Central memory CD8-positive, alpha-beta T cell (primary cell): ENCODE results near the gene CHCHD5.
A peak's percentile ranks its signal among the peaks of the same experiment; 100 is the strongest.

ENCODE experiments used
- ATAC-seq: fragments of 150-1000 bp; cut with Tn5 transposase; replicated peaks from 2 replicates; pipeline ENCODE4 v1.10.0; 2022; ENCODE audit warnings: mild to moderate bottlenecking, moderate FRiP score, moderate number of reproducible peaks; ENCODE audit not compliant: poor library complexity, severe bottlenecking; ENCODE audit errors: extremely low read depth
- DNase-seq, 2 donors: peaks; one replicate each; pipeline ENCODE4 v3.0.0; 2021; ENCODE audit warnings: low spot score in 2 of 2
- H3K27ac Mint-ChIP-seq: one replicate; pipeline ENCODE4 v1.8.0; 2022; ENCODE audit warnings: low read depth, mild to moderate bottlenecking, moderate library complexity, mixed read lengths
- H3K27me3 Mint-ChIP-seq: one replicate; pipeline ENCODE4 v1.8.0; 2022; ENCODE audit warnings: mixed read lengths
- H3K36me3 Mint-ChIP-seq: one replicate; pipeline ENCODE4 v1.8.0; 2022; ENCODE audit warnings: mild to moderate bottlenecking, moderate library complexity, mixed read lengths; ENCODE audit not compliant: insufficient read depth
- H3K4me1 Mint-ChIP-seq: one replicate; pipeline ENCODE4 v1.8.0; 2022; ENCODE audit warnings: mixed read lengths
- H3K4me3 Mint-ChIP-seq: one replicate; pipeline ENCODE4 v1.8.0; 2022; ENCODE audit warnings: mild to moderate bottlenecking, moderate library complexity, mixed read lengths
- H3K9me3 Mint-ChIP-seq: one replicate; pipeline ENCODE4 v1.8.0; 2022; ENCODE audit warnings: mixed read lengths

The CHCHD5 gene

DNA sequence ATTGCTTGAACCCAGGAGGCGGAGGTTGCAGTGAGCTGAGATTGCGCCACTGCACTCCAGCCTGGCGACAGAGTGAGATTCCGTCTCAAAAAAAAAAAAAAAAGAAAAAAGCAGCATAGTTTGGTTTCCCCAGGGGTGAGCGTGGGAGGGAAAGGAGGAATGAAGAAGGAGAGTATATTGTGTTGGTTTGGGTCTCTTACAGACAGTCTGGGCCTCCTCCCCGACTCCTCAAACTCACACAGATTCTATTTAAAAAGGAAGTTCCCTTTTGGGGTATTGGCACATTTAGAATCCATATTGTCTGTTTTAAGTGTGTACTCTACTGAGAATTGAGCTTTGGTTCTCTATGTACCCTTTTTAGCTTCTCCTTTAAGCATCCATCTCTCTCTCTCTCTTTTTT lies 34.0 kb downstream of the CHCHD5 start:
- ATAC-seq (no peak), DNase-seq (no peak)
- H3K36me3 Mint-ChIP-seq, result no peaks in the 10 kb centered on the region
- no peak overlapping the region for H3K4me3 Mint-ChIP-seq
- no peaks in the 10 kb centered on the region for H3K27me3 Mint-ChIP-seq
- no peaks in the 10 kb centered on the region for H3K4me1 Mint-ChIP-seq
- H3K9me3 Mint-ChIP-seq, result no peaks in the 10 kb centered on the region
- H3K27ac Mint-ChIP-seq, result no peak overlapping the region

- Mint-ChIP-seq H3K36me3 (peaks cover 3% of the 10 kb centered on the region), H3K4me1 (peaks cover 29% of the 10 kb centered on the region), H3K27ac (no peak overlapping the region), H3K4me3 (no peak overlapping the region), H3K9me3 (no peaks in the 10 kb centered on the region), H3K27me3 (no peaks in the 10 kb centered on the region)
- DNase-seq (no peak), ATAC-seq (no peak)
Measured at GRCh38 chr2:112621790-112622527, 37.5 kb downstream of the CHCHD5 start.

GRCh38 chr2:112622528-112622849 lies 38.1 kb downstream of the CHCHD5 start:
- Mint-ChIP-seq H3K27me3 (no peaks in the 10 kb centered on the region), H3K4me1 (peaks cover 34% of the 10 kb centered on the region), H3K9me3 (no peaks in the 10 kb centered on the region), H3K4me3 (no peak overlapping the region), H3K36me3 (peaks cover 3% of the 10 kb centered on the region), H3K27ac (no peak overlapping the region)
- no peak for DNase-seq
- no peak for ATAC-seq

GRCh38 chr2:112623913-112624777 lies 39.7 kb downstream of the CHCHD5 start:
- H3K4me3 Mint-ChIP-seq, result peak overlapping the region; percentile 27
- ATAC-seq (peak; percentile 80), DNase-seq (peak; percentile 33 to 46)
- H3K36me3 Mint-ChIP-seq, result peaks cover 5% of the 10 kb centered on the region
- H3K27ac Mint-ChIP-seq, result peak overlapping the region; percentile 78
- H3K4me1 Mint-ChIP-seq, result peaks cover 43% of the 10 kb centered on the region
- H3K27me3 Mint-ChIP-seq, result no peaks in the 10 kb centered on the region
- no peaks in the 10 kb centered on the region for H3K9me3 Mint-ChIP-seq

DNA sequence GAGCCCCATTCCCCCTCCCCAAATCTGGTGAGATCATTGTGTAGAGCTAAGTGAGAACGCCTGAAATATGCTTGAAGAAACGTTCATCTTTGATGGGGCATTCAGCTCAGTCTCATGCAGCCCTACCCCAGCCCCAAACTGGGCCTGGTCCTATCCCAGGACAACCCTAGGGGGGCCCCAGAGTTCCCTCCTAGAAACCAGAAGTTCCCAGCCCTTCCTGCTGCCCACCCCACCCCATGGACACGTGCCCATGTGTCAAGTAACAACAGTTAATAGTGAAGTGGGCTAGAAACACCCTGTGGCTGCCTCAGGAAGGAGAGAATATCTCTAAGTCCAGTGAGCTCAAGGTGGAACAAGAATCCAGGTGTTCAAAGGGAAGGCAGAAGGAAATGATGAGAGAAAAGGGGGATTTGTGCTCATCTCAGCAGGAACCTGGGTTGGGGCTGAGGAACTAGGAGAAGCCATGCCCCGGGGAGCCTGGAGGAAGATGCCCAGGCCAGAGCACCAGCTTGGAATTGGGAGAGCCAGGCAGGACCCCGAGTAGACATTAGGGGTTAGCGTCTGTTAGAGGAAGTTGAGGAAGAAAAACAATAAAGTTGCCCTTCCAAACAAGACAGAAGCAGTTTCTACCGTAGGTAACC lies 41.2 kb downstream of the CHCHD5 start:
- no peaks in the 10 kb centered on the region for H3K9me3 Mint-ChIP-seq
- ATAC-seq (no peak), DNase-seq (no peak)
- H3K36me3 Mint-ChIP-seq, result peaks cover 6% of the 10 kb centered on the region
- H3K27me3 Mint-ChIP-seq, result no peaks in the 10 kb centered on the region
- no peak overlapping the region for H3K27ac Mint-ChIP-seq
- peaks cover 58% of the 10 kb centered on the region for H3K4me1 Mint-ChIP-seq
- H3K4me3 Mint-ChIP-seq, result peak overlapping the region; percentile 49

DNA sequence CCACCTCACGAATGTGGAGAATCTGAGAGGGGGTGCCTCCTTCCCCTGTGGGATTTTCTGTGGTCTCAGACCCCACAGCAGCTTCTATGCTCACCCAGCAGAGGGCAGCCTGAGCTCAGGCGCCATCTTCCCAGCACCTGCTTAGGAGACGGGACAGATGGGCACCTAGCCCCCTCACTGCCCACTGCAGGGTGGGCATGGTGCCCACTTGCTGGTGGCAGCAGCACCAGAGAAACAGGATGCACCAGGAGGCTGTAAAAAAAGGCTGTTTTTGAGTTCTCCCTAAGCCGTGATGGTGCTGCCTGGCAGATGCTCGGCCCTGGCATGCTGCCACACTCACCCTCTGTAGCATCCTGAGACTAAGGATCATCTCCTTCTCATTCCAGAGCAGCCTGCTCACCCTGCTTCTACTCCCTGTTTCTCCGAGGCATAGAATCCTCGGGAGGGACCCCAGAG lies 42.2 kb downstream of the CHCHD5 start:
- H3K9me3 Mint-ChIP-seq, result no peaks in the 10 kb centered on the region
- H3K4me1 Mint-ChIP-seq, result peaks cover 68% of the 10 kb centered on the region
- peak; percentile 31 for ATAC-seq
- H3K4me3 Mint-ChIP-seq, result peak overlapping the region; percentile 71
- H3K36me3 Mint-ChIP-seq, result peaks cover 15% of the 10 kb centered on the region
- H3K27ac Mint-ChIP-seq, result peak overlapping the region; percentile 25
- H3K27me3 Mint-ChIP-seq, result no peaks in the 10 kb centered on the region
- peak; percentile 34 to 47 for DNase-seq

DNA sequence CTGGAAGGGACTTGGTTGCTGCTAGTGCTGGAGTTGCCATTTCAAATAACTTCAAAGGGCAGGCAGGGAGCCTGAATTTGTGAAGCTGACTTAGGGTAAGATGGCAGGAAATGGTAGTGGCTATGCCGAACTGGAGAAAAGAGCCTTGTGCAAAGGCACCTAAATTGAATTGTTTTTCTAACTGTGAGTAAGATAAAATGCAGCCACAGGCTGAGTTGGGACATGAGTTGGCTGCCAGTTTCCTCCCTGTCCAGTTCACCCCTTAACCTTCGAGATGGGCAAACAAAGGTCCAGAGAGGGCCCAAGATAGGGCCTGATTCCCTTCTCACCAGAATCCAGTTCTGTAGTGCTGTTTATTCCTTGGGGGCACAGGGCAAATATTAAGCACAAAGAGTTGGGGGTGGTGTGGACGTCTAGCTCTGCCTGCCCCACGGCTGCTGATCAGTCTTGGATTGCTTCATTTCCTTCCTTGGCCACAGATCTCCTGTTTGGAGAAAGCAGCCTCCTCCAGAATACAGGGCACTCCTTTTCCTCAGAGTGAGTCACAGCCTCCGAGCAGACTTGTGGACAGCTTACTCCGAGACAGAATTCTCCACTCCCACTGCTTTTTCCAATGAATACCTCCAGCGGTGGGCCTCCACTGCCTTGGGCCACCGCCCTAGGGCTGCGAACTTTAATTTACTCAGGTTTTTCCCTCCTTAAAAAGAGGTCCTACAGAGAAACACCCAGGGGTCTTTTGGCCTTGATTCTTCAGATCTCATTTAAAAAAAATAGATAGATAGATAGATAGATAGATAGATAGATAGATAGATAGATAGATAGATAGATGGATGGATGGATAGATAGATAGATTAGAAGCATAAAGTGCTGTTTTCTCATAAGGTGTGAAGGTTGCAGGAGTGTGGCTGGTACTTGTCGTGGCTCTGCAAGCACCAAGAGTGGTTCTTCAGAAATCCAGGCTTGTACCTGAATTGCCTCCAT lies 42.9 kb downstream of the CHCHD5 start:
- DNase-seq, result no peak
- H3K36me3 Mint-ChIP-seq, result peaks cover 17% of the 10 kb centered on the region

DNA sequence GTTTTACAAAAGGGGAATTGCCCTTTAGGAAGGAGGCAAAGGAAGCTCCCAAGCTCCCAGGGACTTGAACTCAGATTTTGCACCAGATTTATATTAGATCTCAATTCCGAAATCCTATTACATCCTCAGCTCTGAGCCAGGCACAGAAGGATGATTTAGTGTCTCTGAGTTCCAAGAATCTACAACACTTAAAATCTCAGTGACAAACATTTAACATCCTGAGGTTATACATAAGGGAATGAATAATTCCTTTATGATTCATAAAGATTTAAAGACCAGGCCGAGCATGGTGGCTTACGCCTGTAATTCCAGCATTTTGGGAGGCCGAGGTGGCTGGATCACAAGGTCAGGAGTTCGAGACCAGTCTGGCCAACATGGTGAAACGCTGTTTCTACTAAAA lies 44.8 kb downstream of the CHCHD5 start:
- no peak for ATAC-seq

More for the DNA sequence above, 42.9 kb downstream of the CHCHD5 start:
- Mint-ChIP-seq H3K27me3 (no peaks in the 10 kb centered on the region), H3K27ac (peak overlapping the region; percentile 68), H3K4me3 (peak overlapping the region; percentile 71), H3K9me3 (no peaks in the 10 kb centered on the region), H3K4me1 (peaks cover 73% of the 10 kb centered on the region)
- no peak for ATAC-seq

GRCh38 chr2:112629823-112630222 lies 45.4 kb downstream of the CHCHD5 start:
- Mint-ChIP-seq H3K9me3 (no peaks in the 10 kb centered on the region), H3K4me1 (peaks cover 78% of the 10 kb centered on the region), H3K27ac (peak overlapping the region; percentile 94), H3K4me3 (peak overlapping the region; percentile 83), H3K36me3 (peaks cover 18% of the 10 kb centered on the region), H3K27me3 (no peaks in the 10 kb centered on the region)
- DNase-seq (no peak), ATAC-seq (no peak)

More for the DNA sequence above, 44.8 kb downstream of the CHCHD5 start:
- Mint-ChIP-seq H3K36me3 (peaks cover 19% of the 10 kb centered on the region), H3K9me3 (no peaks in the 10 kb centered on the region), H3K27ac (peak overlapping the region; percentile 94), H3K27me3 (no peaks in the 10 kb centered on the region), H3K4me3 (peak overlapping the region; percentile 83), H3K4me1 (peaks cover 78% of the 10 kb centered on the region)
- DNase-seq, result no peak

DNA sequence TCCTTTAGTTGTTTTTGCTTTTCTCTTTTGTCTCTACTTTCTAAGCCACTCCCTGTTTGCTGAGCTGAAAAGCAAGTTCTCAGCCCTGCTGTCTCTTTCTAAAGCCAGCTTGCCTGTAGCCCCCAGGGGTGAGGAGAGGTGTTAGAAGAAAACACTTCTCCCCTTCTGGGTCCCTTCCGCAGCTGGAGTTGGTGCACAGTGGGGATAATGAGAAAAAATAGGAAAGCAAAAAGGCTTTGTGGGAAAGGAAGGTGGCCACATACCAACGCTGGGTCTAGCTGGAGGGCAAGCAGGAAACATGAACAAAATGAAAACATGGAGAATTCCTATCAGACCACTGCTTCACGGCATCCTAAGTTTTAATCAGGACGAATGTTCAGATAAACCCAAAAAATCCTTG lies 45.9 kb downstream of the CHCHD5 start:
- H3K27me3 Mint-ChIP-seq, result no peaks in the 10 kb centered on the region
- no peak for DNase-seq
- no peaks in the 10 kb centered on the region for H3K9me3 Mint-ChIP-seq
- no peak for ATAC-seq
- H3K4me1 Mint-ChIP-seq, result peaks cover 79% of the 10 kb centered on the region
- H3K36me3 Mint-ChIP-seq, result peaks cover 18% of the 10 kb centered on the region
- peak overlapping the region; percentile 94 for H3K27ac Mint-ChIP-seq
- H3K4me3 Mint-ChIP-seq, result peak overlapping the region; percentile 83

DNA sequence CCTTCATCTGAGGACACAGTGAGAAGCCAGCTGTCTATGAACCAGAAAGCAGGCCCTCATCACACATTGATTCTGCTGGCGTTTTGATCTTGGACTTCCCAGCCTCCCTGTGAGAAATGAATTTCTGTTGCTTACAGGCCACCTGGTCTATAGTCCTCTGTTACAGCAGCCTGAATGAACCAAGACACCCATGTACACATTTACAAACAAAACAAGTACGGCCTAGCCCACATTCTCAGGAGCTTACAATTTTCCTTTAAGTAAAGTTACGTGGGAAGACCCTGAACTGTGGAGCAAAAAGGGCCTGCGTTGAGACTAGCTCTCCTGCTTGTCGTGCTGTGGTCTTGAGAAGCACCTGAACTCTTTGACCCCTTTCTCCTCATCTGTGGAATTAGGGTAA lies 49.3 kb downstream of the CHCHD5 start:
- Mint-ChIP-seq H3K27ac (peak overlapping the region; percentile 94), H3K27me3 (no peaks in the 10 kb centered on the region), H3K4me3 (peak overlapping the region; percentile 73), H3K36me3 (peaks cover 18% of the 10 kb centered on the region), H3K9me3 (no peaks in the 10 kb centered on the region), H3K4me1 (peaks cover 76% of the 10 kb centered on the region)
- no peak for ATAC-seq
- DNase-seq, result no peak
